Esophagus (tissue), 2 donors: ENCODE measurements around the gene MDGA2. TPM values are rescaled to one million over a fixed set of nuclear protein-coding genes. Genes with fewer than 3 reads are reported as not detected.

Experiments used
- H3K27ac ChIP-seq, 2 donors: one replicate each; pipeline ENCODE4 v1.5.1; 2013; ENCODE audit warnings: low read depth in 2 of 2, mild to moderate bottlenecking in 2 of 2, inconsistent platforms in 1 of 2, low read length in 1 of 2, moderate library complexity in 1 of 2
- H3K27me3 ChIP-seq, 2 donors: one replicate each; pipeline ENCODE4 v1.6.1; 2013; ENCODE audit warnings: low read length in 2 of 2, control low read depth in 1 of 2, mild to moderate bottlenecking in 1 of 2; ENCODE audit not compliant: insufficient read depth in 2 of 2, control insufficient read depth in 1 of 2
- H3K36me3 ChIP-seq, 2 donors: one replicate each; pipeline ENCODE4 v1.6.1; 2013; ENCODE audit warnings: low read length in 1 of 2; ENCODE audit not compliant: control insufficient read depth in 2 of 2, insufficient read depth in 2 of 2
- H3K4me1 ChIP-seq, 2 donors: one replicate each; pipeline ENCODE4 v1.6.1; 2013; ENCODE audit warnings: low read length in 1 of 2; ENCODE audit not compliant: control insufficient read depth in 2 of 2, insufficient read depth in 2 of 2
- H3K4me3 ChIP-seq, 2 donors: one replicate each; pipeline ENCODE4 v1.5.1; 2013; ENCODE audit warnings: low read length in 2 of 2, mild to moderate bottlenecking in 2 of 2, low read depth in 1 of 2, moderate library complexity in 1 of 2
- H3K9me3 ChIP-seq, 2 donors: one replicate each; pipeline ENCODE4 v1.6.1; 2013; ENCODE audit warnings: mild to moderate bottlenecking in 2 of 2, low read depth in 1 of 2, low read length in 1 of 2, moderate library complexity in 1 of 2; ENCODE audit not compliant: control insufficient read depth in 2 of 2, insufficient read depth in 1 of 2
- WGBS, 2 donors: extraction: QIAGEN DNeasy Blood & Tissue Kit; methylation state at CpG; one replicate each; pipeline ENCODE4 v1.1.7; 2013; 5-methylcytosine and 5-hydroxymethylcytosine counted together
- polyA plus RNA-seq, 2 donors: library from polyadenylated mRNA; stranded (reverse); fragments of 200-250 nt; gene quantifications; one replicate each; pipeline ENCODE4 v1.2.3, GENCODE V29; 2013
- donor health status: healthy with polysubstance abuse.
- donor health status: Bipolar disorder and iron deficiency.

Gene MDGA2
- polyA plus RNA-seq, 2 donors, result not detected

DNA sequence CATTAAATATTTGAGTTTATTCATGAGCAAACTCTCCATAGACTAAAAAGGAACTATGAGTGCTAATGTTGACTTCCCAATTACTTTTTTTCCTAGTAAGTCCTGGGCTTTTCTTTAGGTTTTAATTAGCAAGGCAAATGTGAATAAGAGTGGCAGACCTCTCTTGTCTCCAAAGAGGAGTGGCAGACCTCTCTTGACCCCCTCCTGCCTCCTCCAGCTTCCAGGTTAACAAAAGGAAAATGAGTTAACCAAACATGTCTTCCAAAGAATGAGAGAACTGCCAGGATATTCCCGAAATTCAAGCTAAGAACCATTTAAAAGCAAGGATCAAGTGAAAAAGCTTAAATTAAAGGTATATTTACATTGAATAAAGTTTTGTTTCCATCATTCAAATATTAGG is 253.2 kb downstream of the MDGA2 start:
- H3K27me3 ChIP-seq, result no peaks in the 10 kb centered on the region
- 40 to 47% methylated on average over 1 of the region's 1 CpG for WGBS, 2 donors
- H3K4me1 ChIP-seq, result no peaks in the 10 kb centered on the region
- H3K27ac ChIP-seq, result no peak overlapping the region
- no peaks in the 10 kb centered on the region for H3K36me3 ChIP-seq
- H3K4me3 ChIP-seq, result no peak overlapping the region
- H3K9me3 ChIP-seq, result no peaks in the 10 kb centered on the region

GRCh38 chr14:47411523-47411922 is 263.9 kb downstream of the MDGA2 start:
- Histone ChIP-seq H3K9me3 (no peaks in the 10 kb centered on the region), H3K27me3 (no peaks in the 10 kb centered on the region), H3K4me3 (no peak overlapping the region), H3K27ac (no peak overlapping the region), H3K4me1 (no peaks in the 10 kb centered on the region), H3K36me3 (no peaks in the 10 kb centered on the region)
- WGBS, 2 donors, result 88 to 89% methylated on average over 5 of the region's 5 CpGs

DNA sequence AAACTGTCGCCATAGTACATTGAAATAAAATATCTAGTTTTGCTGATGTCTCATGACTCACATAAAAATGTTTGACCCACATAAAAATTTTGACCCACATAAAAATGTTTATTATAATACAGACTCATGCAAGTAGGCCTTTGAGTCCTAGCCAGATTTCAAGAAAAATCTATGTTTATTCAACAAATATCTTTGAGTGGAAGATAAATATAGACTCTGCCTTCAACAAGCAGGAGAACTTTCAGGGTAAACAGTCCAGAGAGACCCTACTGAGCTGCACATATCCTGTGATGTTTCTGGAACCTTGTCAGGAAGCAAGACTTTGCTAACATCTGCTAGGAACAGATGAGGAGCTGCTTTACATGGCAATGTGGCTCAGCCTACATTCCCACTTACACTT is 283.1 kb downstream of the MDGA2 start:
- H3K4me1 ChIP-seq, result no peaks in the 10 kb centered on the region
- WGBS, 2 donors, result 53 to 62% methylated on average over 1 of the region's 1 CpG
- no peak overlapping the region for H3K27ac ChIP-seq
- H3K36me3 ChIP-seq, result no peaks in the 10 kb centered on the region
- no peaks in the 10 kb centered on the region for H3K9me3 ChIP-seq
- H3K4me3 ChIP-seq, result no peak overlapping the region
- no peaks in the 10 kb centered on the region for H3K27me3 ChIP-seq

- Histone ChIP-seq H3K27ac (no peak overlapping the region), H3K9me3 (no peaks in the 10 kb centered on the region), H3K36me3 (no peaks in the 10 kb centered on the region), H3K4me3 (no peak overlapping the region), H3K27me3 (no peaks in the 10 kb centered on the region), H3K4me1 (no peaks in the 10 kb centered on the region)
- WGBS, 2 donors, result 66 to 77% methylated on average over 5 of the region's 5 CpGs
Measured at GRCh38 chr14:47390831-47391504, 284.4 kb downstream of the MDGA2 start.

DNA sequence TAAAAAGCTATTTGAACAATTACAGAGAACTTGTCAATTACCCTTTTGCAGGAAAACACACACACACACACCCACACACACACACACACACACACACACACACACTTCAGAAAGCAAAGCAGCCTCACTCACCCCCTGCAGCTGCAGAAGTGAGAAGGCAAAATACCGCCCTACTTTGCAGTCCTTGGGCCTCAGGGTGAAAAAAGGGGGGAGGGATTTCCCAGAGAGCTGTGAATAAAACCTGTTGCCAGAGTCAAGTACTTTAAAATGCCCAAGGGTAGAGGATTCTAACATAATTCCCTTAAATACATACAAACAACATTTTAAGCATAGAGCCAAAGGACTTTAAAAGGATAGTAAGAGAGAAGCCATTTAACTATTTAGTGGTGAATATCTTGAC is 285.9 kb downstream of the MDGA2 start:
- 31 to 42% methylated on average over 1 of the region's 1 CpG for WGBS, 2 donors
- no peaks in the 10 kb centered on the region for H3K27me3 ChIP-seq
- no peaks in the 10 kb centered on the region for H3K36me3 ChIP-seq
- no peak overlapping the region for H3K27ac ChIP-seq
- H3K4me1 ChIP-seq, result no peaks in the 10 kb centered on the region
- H3K9me3 ChIP-seq, result no peaks in the 10 kb centered on the region
- no peak overlapping the region for H3K4me3 ChIP-seq

DNA sequence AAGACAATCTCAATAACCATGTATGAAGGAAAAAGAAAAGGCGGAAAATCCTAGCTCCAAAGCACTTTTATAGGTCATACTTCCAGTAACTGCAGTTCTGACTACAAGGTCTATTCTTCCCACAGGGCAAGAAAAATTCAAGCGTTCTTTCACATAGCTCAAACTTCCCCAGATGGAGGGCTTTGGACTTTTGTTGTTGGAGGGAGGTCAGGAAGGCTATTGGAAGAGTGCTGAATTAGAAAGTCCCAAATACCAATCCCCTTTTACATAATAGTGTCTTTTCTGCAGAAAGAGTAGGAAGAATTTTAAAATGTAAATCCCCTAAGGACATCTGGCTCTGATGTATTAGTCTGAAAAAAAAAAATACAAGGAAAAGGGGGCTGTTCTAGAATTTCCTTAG is 309.4 kb downstream of the MDGA2 start:
- WGBS, 2 donors, result 71 to 72% methylated on average over 2 of the region's 2 CpGs

DNA sequence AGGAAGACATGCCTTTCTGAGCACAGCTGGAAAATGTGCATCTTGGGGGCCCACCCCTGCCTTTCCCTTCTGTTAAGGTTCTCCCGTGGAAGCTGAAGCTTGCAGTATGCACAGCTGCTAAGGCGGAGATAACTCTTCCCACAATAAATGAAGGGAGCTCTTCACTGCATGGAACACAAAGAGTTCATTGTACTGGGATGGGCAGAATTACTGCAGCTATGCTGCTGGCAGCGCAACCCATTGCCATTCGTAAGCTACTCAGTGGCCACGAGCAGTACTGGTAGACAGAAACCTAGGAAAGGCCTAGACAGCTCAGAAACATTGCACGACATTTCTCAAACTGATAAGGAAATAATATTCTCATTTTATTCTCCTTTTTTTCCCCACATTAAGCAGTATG is 310.2 kb downstream of the MDGA2 start:
- Histone ChIP-seq H3K27ac (no peak overlapping the region), H3K36me3 (no peaks in the 10 kb centered on the region), H3K4me1 (no peaks in the 10 kb centered on the region), H3K27me3 (peaks cover 0 to 2% of the 10 kb centered on the region in 2 donors), H3K9me3 (peaks cover 0 to 3% of the 10 kb centered on the region in 2 donors), H3K4me3 (no peak overlapping the region)
- WGBS, 2 donors, result 75 to 84% methylated on average over 6 of the region's 6 CpGs

More for the DNA sequence above, 309.4 kb downstream of the MDGA2 start:
- Histone ChIP-seq H3K36me3 (no peaks in the 10 kb centered on the region), H3K27ac (no peak overlapping the region), H3K4me1 (no peaks in the 10 kb centered on the region), H3K27me3 (peaks cover 0 to 2% of the 10 kb centered on the region in 2 donors), H3K9me3 (peaks cover 0 to 3% of the 10 kb centered on the region in 2 donors), H3K4me3 (no peak overlapping the region)

GRCh38 chr14:47353186-47353585 is 322.2 kb downstream of the MDGA2 start:
- 70 to 74% methylated on average over 4 of the region's 4 CpGs for whole genome bisulfite sequencing, 2 donors
- Histone ChIP-seq H3K9me3 (peaks cover 3 to 6% of the 10 kb centered on the region in 2 donors), H3K27ac (no peak overlapping the region), H3K36me3 (no peaks in the 10 kb centered on the region), H3K4me1 (no peaks in the 10 kb centered on the region), H3K4me3 (no peak overlapping the region), H3K27me3 (no peaks in the 10 kb centered on the region)

GRCh38 chr14:47346849-47347248 is 328.6 kb downstream of the MDGA2 start:
- WGBS, 2 donors, result 56 to 59% methylated on average over 5 of the region's 5 CpGs
- Histone ChIP-seq H3K4me1 (no peaks in the 10 kb centered on the region), H3K4me3 (no peak overlapping the region), H3K27ac (no peak overlapping the region), H3K27me3 (no peaks in the 10 kb centered on the region), H3K36me3 (no peaks in the 10 kb centered on the region), H3K9me3 (no peaks in the 10 kb centered on the region)

- Histone ChIP-seq H3K27me3 (no peaks in the 10 kb centered on the region), H3K36me3 (no peaks in the 10 kb centered on the region), H3K9me3 (no peaks in the 10 kb centered on the region), H3K4me3 (no peak overlapping the region), H3K27ac (no peak overlapping the region), H3K4me1 (no peaks in the 10 kb centered on the region)
- 66 to 68% methylated on average over 2 of the region's 2 CpGs for WGBS, 2 donors
Measured at GRCh38 chr14:47345016-47345415, 330.4 kb downstream of the MDGA2 start.
